Measurements from ENCODE around the gene ICAM3.

- no peak for TF ChIP-seq CTCF (conservative IDR thresholded peaks at IDR 0.05; ENCODE audit: low read length)
- TF ChIP-seq EZH2phosphoT487 (IDR thresholded peaks at IDR 0.05; ENCODE audit: borderline replicate concordance) = no peak
These were observed 34.2 kb downstream of the ICAM3 start for GRCh38 chr19:10305139-10305806.

Data from Loucy (cell line).